CD14-positive monocyte (primary cell): ENCODE results near the gene ZBTB7C. TPM values are rescaled to one million over a fixed set of nuclear protein-coding genes. Genes with fewer than 3 reads are reported as not detected.
A peak's percentile ranks its signal among the peaks of the same experiment; 100 is the strongest.

Experiments
- DNase-seq, 3 donors: peaks; one replicate each; pipeline ENCODE4 v3.0.0-alpha.2; 2011 to 2022
- H2AFZ ChIP-seq: 2 replicates; pipeline ENCODE4 v1.6.0; 2012; ENCODE audit warnings: mild to moderate bottlenecking, low read depth, low read length, inconsistent platforms; ENCODE audit not compliant: insufficient read depth, poor library complexity, severe bottlenecking
- H3K27ac ChIP-seq, 2 donors: 1 replicate in 1 of 2; 2 replicates in 1 of 2; pipeline ENCODE4 v1.5.1; 2012 to 2013; ENCODE audit warnings: low read length in 2 of 2, control low read depth in 1 of 2, inconsistent platforms in 1 of 2, low read depth in 1 of 2, mild to moderate bottlenecking in 1 of 2
- H3K27me3 ChIP-seq, 2 donors: one replicate each; pipeline versions ENCODE4 v1.6.0 to v1.6.1; 2011 to 2013; ENCODE audit warnings: low read length in 2 of 2; ENCODE audit not compliant: control insufficient read depth in 2 of 2, insufficient read depth in 2 of 2
- H3K36me3 ChIP-seq, 2 donors: replicated peaks in 1 of 2; 1 replicate in 1 of 2; 2 replicates in 1 of 2; pipeline versions ENCODE4 v1.5.1 to v1.6.1; 2012 to 2013; ENCODE audit warnings: low read length in 2 of 2, control low read depth in 1 of 2, inconsistent platforms in 1 of 2, mild to moderate bottlenecking in 1 of 2; ENCODE audit not compliant: insufficient read depth in 2 of 2, control insufficient read depth in 1 of 2
- H3K4me1 ChIP-seq, 2 donors: 1 replicate in 1 of 2; 2 replicates in 1 of 2; pipeline versions ENCODE4 v1.5.1 to v1.6.1; 2012 to 2013; ENCODE audit warnings: low read length in 2 of 2, control low read depth in 1 of 2, inconsistent platforms in 1 of 2, mild to moderate bottlenecking in 1 of 2, moderate library complexity in 1 of 2; ENCODE audit not compliant: insufficient read depth in 2 of 2, control insufficient read depth in 1 of 2
- H3K4me2 ChIP-seq: replicated peaks from 2 replicates; pipeline ENCODE3; 2012; ENCODE audit warnings: low read length, moderate library complexity, mild to moderate bottlenecking; ENCODE audit not compliant: poor library complexity, severe bottlenecking; ENCODE audit errors: extremely low read depth
- H3K4me3 ChIP-seq, 3 experiments: fragments of 200-600 bp in 1 of 3; sonication (generic) in 1 of 3; replicated peaks in 1 of 3; 1 replicate in 2 of 3; 2 replicates in 1 of 3; pipeline ENCODE4 v1.5.1; 2011 to 2013; ENCODE audit warnings: low read length in 3 of 3, mild to moderate bottlenecking in 3 of 3, control low read depth in 2 of 3, low read depth in 2 of 3, inconsistent platforms in 1 of 3, moderate library complexity in 1 of 3
- H3K79me2 ChIP-seq: 2 replicates; pipeline ENCODE4 v1.6.0; 2012; ENCODE audit warnings: mild to moderate bottlenecking, control low read depth, inconsistent platforms, low read length, moderate library complexity; ENCODE audit not compliant: insufficient read depth
- H3K9ac ChIP-seq: 2 replicates; pipeline ENCODE4 v1.6.0; 2017; ENCODE audit warnings: low read length, mild to moderate bottlenecking; ENCODE audit not compliant: insufficient read depth, poor library complexity, severe bottlenecking
- H3K9me3 ChIP-seq, 2 donors: replicated peaks in 1 of 2; 1 replicate in 1 of 2; 2 replicates in 1 of 2; pipeline versions ENCODE4 v1.5.1 to v1.6.1; 2012 to 2013; ENCODE audit warnings: low read length in 2 of 2, control low read depth in 1 of 2; ENCODE audit not compliant: control insufficient read depth in 1 of 2, insufficient read depth in 1 of 2
- H4K20me1 ChIP-seq: 2 replicates; pipeline ENCODE4 v1.6.0; 2012; ENCODE audit warnings: mild to moderate bottlenecking, low read length, control low read depth, moderate library complexity; ENCODE audit not compliant: insufficient read depth
- H3K27ac Mint-ChIP-seq, 7 donors: one replicate each; pipeline ENCODE4 v1.8.0; 2020; ENCODE audit warnings: mild to moderate bottlenecking in 7 of 7, mixed read lengths in 7 of 7, moderate library complexity in 6 of 7, inconsistent platforms in 2 of 7
- H3K27me3 Mint-ChIP-seq, 3 donors: one replicate each; pipeline ENCODE4 v1.8.0; 2021 to 2022; ENCODE audit warnings: low read depth in 3 of 3, mild to moderate bottlenecking in 3 of 3, mixed read lengths in 3 of 3, moderate library complexity in 3 of 3, inconsistent platforms in 1 of 3
- H3K36me3 Mint-ChIP-seq, 2 donors: one replicate each; pipeline ENCODE4 v1.8.0; 2020; ENCODE audit warnings: mixed read lengths in 2 of 2, inconsistent platforms in 1 of 2, mild to moderate bottlenecking in 1 of 2
- H3K4me1 Mint-ChIP-seq: one replicate; pipeline ENCODE4 v1.8.0; 2020; ENCODE audit warnings: mild to moderate bottlenecking, mixed read lengths
- H3K4me3 Mint-ChIP-seq, 2 donors: one replicate each; pipeline ENCODE4 v1.8.0; 2020; ENCODE audit warnings: mild to moderate bottlenecking in 2 of 2, mixed read lengths in 2 of 2, moderate library complexity in 1 of 2
- H3K9me3 Mint-ChIP-seq, 7 donors: one replicate each; pipeline ENCODE4 v1.8.0; 2020 to 2022; ENCODE audit warnings: mixed read lengths in 7 of 7, mild to moderate bottlenecking in 6 of 7, moderate library complexity in 6 of 7, inconsistent platforms in 2 of 7
- WGBS: methylation state at CpG from one replicate; pipeline ENCODE4 v1.1.5; 2013; ENCODE audit warnings: missing lambda C conversion rate; ENCODE audit not compliant: insufficient coverage; 5-methylcytosine and 5-hydroxymethylcytosine counted together
- intact Hi-C, 2 donors: fragments of 100-400 bp; cut with micrococcal nuclease; formaldehyde crosslinking; loops; one replicate each; pipeline versions ENCODE4 v1.15.0 to v1.15.1; 2023
- polyA plus RNA-seq, 3 donors: library from polyadenylated mRNA; depleted of rRNA in 1 of 3; unstranded in 2 of 3; stranded (reverse) in 1 of 3; fragments of 300-500 nt in 2 of 3; fragments of >200 nt in 1 of 3; fragmentation: Illumina TruSeq in 2 of 3; gene quantifications; 1 replicate in 2 of 3; 2 replicates in 1 of 3; pipeline ENCODE4 v1.2.3, GENCODE V29; 2012 to 2021
- TF ChIP-seq, protein P1 (sequence below): fragments of 200-600 bp; IDR thresholded peaks from one replicate; pipeline ENCODE4 v1.8.0; 2022; ENCODE audit warnings: antibody characterized with exemption, mild to moderate bottlenecking

ZBTB7C gene
- polyA plus RNA-seq, 3 donors, result 0.03 to 0.09 TPM; not detected in 1

DNA sequence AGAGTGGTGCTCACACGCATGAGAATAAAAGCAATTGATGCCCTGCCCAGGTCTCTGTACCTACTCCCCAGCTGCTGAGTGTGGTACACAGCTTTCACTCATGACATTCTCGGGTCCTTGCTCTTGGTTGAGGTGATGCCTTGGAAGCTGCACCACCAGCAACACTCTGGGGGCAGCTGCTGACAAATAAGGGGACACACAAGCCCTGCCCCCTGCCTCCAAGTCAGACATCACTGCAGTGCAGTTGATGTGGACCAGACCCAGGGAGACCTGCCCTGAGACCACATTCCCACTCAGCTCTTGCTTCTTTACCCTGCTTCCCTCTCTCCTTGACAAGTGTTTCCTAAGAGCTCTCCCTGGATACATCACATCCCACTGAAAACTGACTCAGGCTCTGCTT lies 225.6 kb downstream of the ZBTB7C start:
- intact Hi-C loops, result no loop called here
- no peak overlapping the region for H3K4me3 ChIP-seq
- H3K9ac ChIP-seq, result no peak overlapping the region
- no peak overlapping the region for H3K4me2 ChIP-seq
- no peak for DNase-seq
- H3K27me3 ChIP-seq, result peaks cover 0 to 1% of the 10 kb centered on the region in 2 donors
- H3K9me3 Mint-ChIP-seq, result peaks cover 2 to 10% (median 5%) of the 10 kb centered on the region in 7 donors
- H3K36me3 ChIP-seq, result no peaks in the 10 kb centered on the region
- H3K27me3 Mint-ChIP-seq, result peaks cover 18 to 22% (median 22%) of the 10 kb centered on the region in 3 donors
- no peaks in the 10 kb centered on the region for H3K4me1 Mint-ChIP-seq
- TF ChIP-seq, protein P1, sequence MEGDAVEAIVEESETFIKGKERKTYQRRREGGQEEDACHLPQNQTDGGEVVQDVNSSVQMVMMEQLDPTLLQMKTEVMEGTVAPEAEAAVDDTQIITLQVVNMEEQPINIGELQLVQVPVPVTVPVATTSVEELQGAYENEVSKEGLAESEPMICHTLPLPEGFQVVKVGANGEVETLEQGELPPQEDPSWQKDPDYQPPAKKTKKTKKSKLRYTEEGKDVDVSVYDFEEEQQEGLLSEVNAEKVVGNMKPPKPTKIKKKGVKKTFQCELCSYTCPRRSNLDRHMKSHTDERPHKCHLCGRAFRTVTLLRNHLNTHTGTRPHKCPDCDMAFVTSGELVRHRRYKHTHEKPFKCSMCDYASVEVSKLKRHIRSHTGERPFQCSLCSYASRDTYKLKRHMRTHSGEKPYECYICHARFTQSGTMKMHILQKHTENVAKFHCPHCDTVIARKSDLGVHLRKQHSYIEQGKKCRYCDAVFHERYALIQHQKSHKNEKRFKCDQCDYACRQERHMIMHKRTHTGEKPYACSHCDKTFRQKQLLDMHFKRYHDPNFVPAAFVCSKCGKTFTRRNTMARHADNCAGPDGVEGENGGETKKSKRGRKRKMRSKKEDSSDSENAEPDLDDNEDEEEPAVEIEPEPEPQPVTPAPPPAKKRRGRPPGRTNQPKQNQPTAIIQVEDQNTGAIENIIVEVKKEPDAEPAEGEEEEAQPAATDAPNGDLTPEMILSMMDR, result no peak
- H3K9me3 ChIP-seq, result peaks cover 0 to 3% of the 10 kb centered on the region in 2 donors
- H3K79me2 ChIP-seq, result no peaks in the 10 kb centered on the region
- no peaks in the 10 kb centered on the region for H4K20me1 ChIP-seq
- no peak overlapping the region for H2AFZ ChIP-seq
- no peaks in the 10 kb centered on the region for H3K36me3 Mint-ChIP-seq
- peak overlapping the region in 1 of 2 donors; percentile 49 for H3K4me3 Mint-ChIP-seq
- H3K27ac ChIP-seq, result no peak overlapping the region
- WGBS, result 83% methylated on average over 1 of the region's 2 CpGs
- peaks cover 0 to 2% of the 10 kb centered on the region in 2 donors for H3K4me1 ChIP-seq
- H3K27ac Mint-ChIP-seq, result no peak overlapping the region

DNA sequence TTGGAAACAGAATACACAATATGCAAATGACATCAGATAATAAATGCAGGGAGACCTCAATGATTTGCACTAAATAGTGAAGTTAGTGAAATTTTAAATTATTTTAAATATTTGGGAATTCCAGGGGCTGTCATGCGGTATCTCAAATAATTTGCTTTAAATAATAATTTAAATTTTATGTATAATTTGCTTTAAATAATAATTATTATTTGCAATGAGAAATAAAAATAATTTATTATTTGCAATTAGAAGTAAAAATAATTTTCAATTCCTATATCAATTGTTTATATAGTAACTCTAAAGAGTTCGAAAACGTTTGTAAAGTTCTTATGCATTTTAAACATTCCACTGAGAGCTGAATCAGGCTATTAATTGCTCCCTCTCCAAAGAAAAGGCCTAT lies 226.4 kb downstream of the ZBTB7C start:
- no CpG with 5 or more reads among the region's 3 CpGs for WGBS
- Histone ChIP-seq H3K27ac (no peak overlapping the region), H3K36me3 (no peaks in the 10 kb centered on the region), H3K79me2 (no peaks in the 10 kb centered on the region), H2AFZ (no peak overlapping the region), H3K9ac (no peak overlapping the region), H3K4me2 (no peak overlapping the region), H4K20me1 (no peaks in the 10 kb centered on the region), H3K4me3 (no peak overlapping the region), H3K9me3 (peaks cover 0 to 6% of the 10 kb centered on the region in 2 donors), H3K27me3 (no peaks in the 10 kb centered on the region), H3K4me1 (peaks cover 0 to 2% of the 10 kb centered on the region in 2 donors)
- no peaks in the 10 kb centered on the region for H3K36me3 Mint-ChIP-seq
- no peak overlapping the region for H3K27ac Mint-ChIP-seq
- peaks cover 2 to 12% (median 5%) of the 10 kb centered on the region in 7 donors for H3K9me3 Mint-ChIP-seq
- H3K27me3 Mint-ChIP-seq, result peaks cover 16 to 21% (median 21%) of the 10 kb centered on the region in 3 donors
- TF ChIP-seq, protein P1, result no peak
- no peak overlapping the region for H3K4me3 Mint-ChIP-seq
- intact Hi-C loops, result no loop called here
- no peak for DNase-seq
- no peaks in the 10 kb centered on the region for H3K4me1 Mint-ChIP-seq
